ENCODE measurements around the gene IL1RL1. TPM values are rescaled to one million over a fixed set of nuclear protein-coding genes. Genes with fewer than 3 reads are reported as not detected.

Gene IL1RL1
- total RNA-seq, 1 experiment from 2014 or later = 5.7 TPM

DNA sequence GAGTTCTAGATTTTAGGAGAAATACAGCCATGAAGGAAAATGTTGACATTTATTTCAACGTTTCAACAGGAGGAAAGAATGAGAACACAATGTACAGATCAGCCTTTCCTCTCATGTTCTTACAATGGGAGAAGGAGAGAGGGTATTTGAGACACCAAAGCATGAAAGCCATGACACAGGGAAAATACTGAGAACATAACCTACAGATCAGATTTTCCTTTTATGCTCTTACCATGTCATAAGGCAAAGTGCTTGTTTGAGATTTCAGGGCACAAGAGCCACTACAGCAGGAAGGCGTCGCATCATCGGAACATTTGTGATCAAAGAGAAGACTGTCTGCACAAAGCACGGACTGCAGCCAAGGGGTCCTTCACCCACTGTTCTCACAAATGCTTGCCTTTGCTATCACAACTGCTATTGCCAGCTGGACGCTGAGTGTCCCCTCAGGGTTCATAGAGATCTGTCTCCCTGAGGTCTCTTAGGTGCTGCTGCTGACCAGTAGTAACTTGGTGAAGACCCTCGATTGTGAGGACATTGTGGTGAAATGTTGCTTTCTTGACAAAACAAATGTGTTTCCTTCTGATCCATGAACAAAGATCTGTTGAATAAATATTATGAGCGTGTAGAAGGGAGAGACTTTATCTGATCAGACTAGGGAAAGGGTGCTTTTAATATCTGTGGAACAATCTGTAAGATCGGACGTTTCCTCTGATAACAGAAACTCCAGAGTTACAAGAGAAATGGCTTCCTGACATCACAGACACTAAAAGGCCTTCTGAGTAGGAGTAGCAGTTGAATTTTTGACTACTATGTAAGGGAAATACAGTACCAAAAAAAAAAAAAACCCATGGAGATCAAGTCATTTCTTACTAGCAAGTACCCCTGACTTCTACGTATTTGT is 6.4 kb upstream of the IL1RL1 start:
- H3F3A ChIP-seq (ENCODE audit: low read length, unreplicated experiment) = no peaks in the 10 kb centered on the region
- no peak overlapping the region for H3K27ac ChIP-seq (ENCODE audit: low read length)
- CTCF ChIA-PET = no interaction called here
- H3K27me3 ChIP-seq (ENCODE audit: low read length) = no peaks in the 10 kb centered on the region
- no peaks in the 10 kb centered on the region for H3K36me3 ChIP-seq (ENCODE audit: low read depth, low read length)
- H3K9me2 ChIP-seq (replicated peaks; ENCODE audit: low read length) = no peaks in the 10 kb centered on the region
- H3K9ac ChIP-seq (ENCODE audit: low read length) = no peak overlapping the region
- H3K4me1 ChIP-seq (ENCODE audit: insufficient read depth, low read length) = no peaks in the 10 kb centered on the region
- H3K4me2 ChIP-seq (ENCODE audit: low read length) = no peak overlapping the region
- TF ChIP-seq EZH2 (IDR thresholded peaks at IDR 0.05; ENCODE audit: low read length, unreplicated experiment) = no peak
- POLR2A ChIA-PET (ENCODE audit: unreplicated experiment) = no interaction called here
- DNase-seq (no peak), ATAC-seq (no peak)
- intact Hi-C loops (cut with micrococcal nuclease) = no loop called here
- no peaks in the 10 kb centered on the region for H4K20me1 ChIP-seq (ENCODE audit: low read length)
- no peaks in the 10 kb centered on the region for H3K9me3 ChIP-seq (ENCODE audit: low read length)
- H2AFZ ChIP-seq (ENCODE audit: low read length) = no peak overlapping the region
- no peaks in the 10 kb centered on the region for H3K79me2 ChIP-seq (ENCODE audit: low read length)
- BruUV-seq (replicated peaks) = no TSS peak
- H3K4me3 ChIP-seq (ENCODE audit: low read length) = no peak overlapping the region

DNA sequence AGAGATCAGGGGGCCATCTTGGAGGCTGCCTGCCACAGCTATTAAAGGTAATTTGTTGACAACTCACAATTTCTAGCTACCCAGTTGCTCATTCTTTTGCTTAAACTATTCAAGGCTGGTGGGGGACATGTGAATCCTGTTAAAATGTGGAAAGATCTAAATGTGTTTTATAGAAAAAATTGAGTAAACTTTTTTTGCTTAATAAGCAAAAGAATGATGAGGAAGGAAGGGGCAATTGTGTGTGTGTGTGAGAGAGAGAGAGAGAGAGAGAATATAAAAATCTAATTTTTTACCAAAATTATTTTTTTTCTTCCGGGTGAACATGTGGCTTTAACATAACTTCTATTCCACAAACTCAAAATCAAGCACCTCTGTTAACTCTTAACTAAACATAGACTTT is 5.2 kb upstream of the IL1RL1 start:
- POLR2A ChIA-PET (ENCODE audit: unreplicated experiment) = no interaction called here

DNA sequence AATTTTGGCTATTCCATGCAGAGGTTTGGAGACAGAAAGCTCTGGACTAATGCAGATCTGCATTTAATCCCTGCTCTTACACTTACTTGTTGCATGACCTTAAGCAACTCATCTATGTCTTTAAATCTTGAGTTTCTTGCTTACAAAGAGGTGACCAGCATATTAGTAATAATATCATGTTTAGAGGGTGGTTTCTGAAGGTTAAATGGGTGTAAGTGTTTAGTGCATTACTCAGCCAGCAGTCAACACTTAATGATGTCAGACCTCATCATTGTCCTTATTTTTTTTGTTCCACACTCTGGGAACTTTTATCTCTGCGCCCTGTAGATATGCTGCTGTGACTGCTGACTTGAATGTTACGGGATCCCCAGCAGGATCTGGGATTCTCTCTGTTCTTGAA is 1.7 kb downstream of the IL1RL1 start:
- H3F3A ChIP-seq (ENCODE audit: low read length, unreplicated experiment) = no peaks in the 10 kb centered on the region
- TF ChIP-seq, protein P1, sequence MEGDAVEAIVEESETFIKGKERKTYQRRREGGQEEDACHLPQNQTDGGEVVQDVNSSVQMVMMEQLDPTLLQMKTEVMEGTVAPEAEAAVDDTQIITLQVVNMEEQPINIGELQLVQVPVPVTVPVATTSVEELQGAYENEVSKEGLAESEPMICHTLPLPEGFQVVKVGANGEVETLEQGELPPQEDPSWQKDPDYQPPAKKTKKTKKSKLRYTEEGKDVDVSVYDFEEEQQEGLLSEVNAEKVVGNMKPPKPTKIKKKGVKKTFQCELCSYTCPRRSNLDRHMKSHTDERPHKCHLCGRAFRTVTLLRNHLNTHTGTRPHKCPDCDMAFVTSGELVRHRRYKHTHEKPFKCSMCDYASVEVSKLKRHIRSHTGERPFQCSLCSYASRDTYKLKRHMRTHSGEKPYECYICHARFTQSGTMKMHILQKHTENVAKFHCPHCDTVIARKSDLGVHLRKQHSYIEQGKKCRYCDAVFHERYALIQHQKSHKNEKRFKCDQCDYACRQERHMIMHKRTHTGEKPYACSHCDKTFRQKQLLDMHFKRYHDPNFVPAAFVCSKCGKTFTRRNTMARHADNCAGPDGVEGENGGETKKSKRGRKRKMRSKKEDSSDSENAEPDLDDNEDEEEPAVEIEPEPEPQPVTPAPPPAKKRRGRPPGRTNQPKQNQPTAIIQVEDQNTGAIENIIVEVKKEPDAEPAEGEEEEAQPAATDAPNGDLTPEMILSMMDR (conservative IDR thresholded peaks at IDR 0.05; ENCODE audit: low read depth, low read length) = no peak
- TF ChIP-seq EZH2phosphoT487 (IDR thresholded peaks at IDR 0.05; ENCODE audit: borderline replicate concordance, low read length) = no peak
- no peak for TF ChIP-seq EZH2 (IDR thresholded peaks at IDR 0.05; ENCODE audit: low read length, unreplicated experiment)
- H3K27me3 ChIP-seq (ENCODE audit: low read length) = no peaks in the 10 kb centered on the region
- H3K9me2 ChIP-seq (replicated peaks; ENCODE audit: low read length) = no peaks in the 10 kb centered on the region
- peaks cover 16% of the 10 kb centered on the region for H3K4me1 ChIP-seq (ENCODE audit: insufficient read depth, low read length)
- H4K20me1 ChIP-seq (ENCODE audit: low read length) = no peaks in the 10 kb centered on the region
- ChIA-PET CTCF (no interaction called here), POLR2A (ENCODE audit: unreplicated experiment) (no interaction called here)
- no TSS peak for BruUV-seq (replicated peaks)
- no peaks in the 10 kb centered on the region for H3K36me3 ChIP-seq (ENCODE audit: low read depth, low read length)
- H3K4me2 ChIP-seq (ENCODE audit: low read length) = peak overlapping the region; percentile 53
- H3K79me2 ChIP-seq (ENCODE audit: low read length) = no peaks in the 10 kb centered on the region
- H3K9ac ChIP-seq (ENCODE audit: low read length) = peak overlapping the region; percentile 49
- H3K27ac ChIP-seq (ENCODE audit: low read length) = peak overlapping the region; percentile 82
- DNase-seq = peak; percentile 89
- peak; percentile 97 for ATAC-seq
- intact Hi-C loops (cut with micrococcal nuclease) = loop anchor here (1.0 kb wide), 1 partner anchor 28 kb away; no protein-coding TSS in a partner anchor
- H3K9me3 ChIP-seq (ENCODE audit: low read length) = 0 out of 2 replicates have a peak, but pooled peaks cover 6% of the 10 kb centered on the region
- 0 out of 2 replicates have a peak overlapping the region, but pooled peaks have one; percentile 3 for H3K4me3 ChIP-seq (ENCODE audit: low read length)
- H2AFZ ChIP-seq (ENCODE audit: low read length) = 0 out of 2 replicates have a peak overlapping the region, but pooled peaks have one; percentile 13

More for the DNA sequence above, 5.2 kb upstream of the IL1RL1 start:
- no peak for ATAC-seq
- intact Hi-C loops (cut with micrococcal nuclease) = no loop called here
- Histone ChIP-seq H3K79me2 (ENCODE audit: low read length) (no peaks in the 10 kb centered on the region), H2AFZ (ENCODE audit: low read length) (no peak overlapping the region), H3K9ac (ENCODE audit: low read length) (no peak overlapping the region), H3F3A (ENCODE audit: low read length, unreplicated experiment) (no peaks in the 10 kb centered on the region), H3K27me3 (ENCODE audit: low read length) (no peaks in the 10 kb centered on the region), H3K4me3 (ENCODE audit: low read length) (no peak overlapping the region), H3K4me2 (ENCODE audit: low read length) (no peak overlapping the region), H4K20me1 (ENCODE audit: low read length) (no peaks in the 10 kb centered on the region), H3K4me1 (ENCODE audit: insufficient read depth, low read length) (no peaks in the 10 kb centered on the region), H3K36me3 (ENCODE audit: low read depth, low read length) (no peaks in the 10 kb centered on the region), H3K27ac (ENCODE audit: low read length) (no peak overlapping the region), H3K9me3 (ENCODE audit: low read length) (no peaks in the 10 kb centered on the region), H3K9me2 (replicated peaks; ENCODE audit: low read length) (no peaks in the 10 kb centered on the region)
- CTCF ChIA-PET = no interaction called here
- BruUV-seq (replicated peaks) = no TSS peak
- no peak for TF ChIP-seq EZH2 (IDR thresholded peaks at IDR 0.05; ENCODE audit: low read length, unreplicated experiment)
- no peak for TF ChIP-seq EZH2phosphoT487 (IDR thresholded peaks at IDR 0.05; ENCODE audit: borderline replicate concordance, low read length)
- TF ChIP-seq, protein P1 (conservative IDR thresholded peaks at IDR 0.05; ENCODE audit: low read depth, low read length) = no peak
- no peak for DNase-seq
